Measurements from ENCODE around the gene LMAN2.

Gene LMAN2

DNA sequence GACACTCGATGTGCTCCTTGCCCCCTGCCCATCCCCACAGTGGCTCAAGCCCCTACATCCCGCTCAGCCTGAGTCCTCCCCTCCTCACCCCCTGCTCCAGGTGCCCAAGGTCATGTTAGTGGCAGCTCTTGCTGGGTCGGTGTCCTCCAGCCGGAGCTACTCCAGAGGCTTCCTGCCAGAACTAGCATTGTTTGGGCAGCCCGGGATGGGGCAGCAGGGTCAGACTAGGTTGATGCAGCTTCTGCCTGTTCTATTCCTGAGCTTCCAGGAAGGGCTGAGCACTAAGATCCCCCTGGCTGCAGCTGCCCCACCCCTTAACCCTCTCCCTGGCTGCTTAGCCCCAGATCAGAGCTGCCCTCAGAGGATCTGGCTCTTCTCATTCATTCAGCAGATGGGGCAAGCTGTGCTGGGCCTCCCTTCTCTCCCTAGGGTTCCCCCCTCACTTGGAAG lies 6.9 kb upstream of the LMAN2 start:
- Histone ChIP-seq H3K9ac (peak overlapping the region; percentile 82), H3K36me3 (no peaks in the 10 kb centered on the region), H3K27ac (peak overlapping the region; percentile 88), H3K4me2 (peak overlapping the region; percentile 99), H3K27me3 (no peaks in the 10 kb centered on the region), H3K9me3 (no peaks in the 10 kb centered on the region), H3K4me1 (peaks cover 84% of the 10 kb centered on the region), H4K20me1 (no peaks in the 10 kb centered on the region), H3K4me3 (peak overlapping the region; percentile 73)
- TF ChIP-seq Cebpa-rat (IDR thresholded peaks at IDR 0.05): no peak

DNA sequence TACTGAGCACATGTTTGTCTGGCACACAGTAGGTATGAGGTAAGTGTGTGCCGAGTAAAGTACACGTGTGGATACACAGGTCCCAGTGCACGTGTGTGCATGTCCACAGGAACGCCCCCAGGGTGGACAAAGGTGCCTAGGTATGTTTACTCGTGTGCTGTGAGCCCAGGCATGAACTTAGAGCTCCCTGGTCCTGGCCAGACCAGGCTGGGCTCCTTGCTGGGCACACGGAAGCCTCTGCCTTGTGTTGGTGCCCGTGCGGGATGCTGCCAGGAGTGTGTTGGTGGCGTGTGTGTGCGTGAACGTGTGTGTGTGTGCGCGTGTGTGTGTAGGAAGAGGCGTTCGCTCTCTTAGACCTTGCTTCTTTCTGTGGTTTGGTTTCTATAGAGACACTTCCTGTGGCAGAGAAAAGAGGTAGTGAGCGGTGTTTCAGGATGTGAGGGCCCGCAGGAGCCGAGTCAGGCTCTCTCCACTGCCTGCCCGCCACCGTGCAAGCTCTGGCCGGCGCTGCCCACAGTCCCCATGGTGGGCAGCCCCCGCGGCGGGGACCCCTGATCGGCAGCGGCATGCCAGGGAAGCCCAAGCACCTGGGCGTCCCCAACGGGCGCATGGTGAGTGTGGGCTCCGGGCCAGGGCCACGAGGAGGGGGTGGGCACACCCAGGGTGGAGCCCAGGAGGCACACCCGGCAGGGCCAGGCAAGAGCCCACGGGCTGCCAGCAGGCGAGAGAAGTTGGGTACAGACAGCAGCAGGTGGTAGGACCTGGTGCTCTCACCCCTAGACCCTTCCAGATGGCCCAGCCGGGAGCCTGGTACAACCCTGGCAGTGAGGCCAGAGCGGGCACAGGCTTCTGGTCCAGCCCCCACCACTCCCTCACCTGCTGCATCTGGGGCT lies 6.2 kb upstream of the LMAN2 start, which contains the start of gene RGS14:
Gene RGS14, plus strand, starts transcription at position 466 of the 893 bp plus-strand sequence. Its CDS starts 101 bp downstream, at position 567.
- Histone ChIP-seq H3K4me1 (peaks cover 77% of the 10 kb centered on the region), H4K20me1 (no peaks in the 10 kb centered on the region), H3K4me2 (peak within 1 kb of the TSS; percentile 99)

DNA sequence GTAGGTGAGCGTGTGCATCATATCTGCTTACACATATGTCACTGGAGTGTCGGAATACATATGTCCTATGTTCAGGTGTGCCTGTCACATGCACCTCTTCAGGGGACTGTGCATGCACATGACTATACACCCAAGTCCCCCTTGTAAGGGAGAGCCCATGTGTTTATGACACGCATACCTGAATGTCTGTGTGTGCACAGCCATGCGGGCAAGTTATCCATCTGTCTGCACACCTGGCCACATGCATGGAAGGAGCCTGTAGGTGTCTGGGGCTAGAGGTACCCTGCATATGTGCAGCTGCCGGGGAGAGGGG lies 5.6 kb upstream of the LMAN2 start:
- Histone ChIP-seq H3K4me3 (peak overlapping the region; percentile 73), H3K9me3 (no peaks in the 10 kb centered on the region), H3K4me1 (peaks cover 76% of the 10 kb centered on the region), H4K20me1 (no peaks in the 10 kb centered on the region), H3K9ac (peak overlapping the region; percentile 82), H3K4me2 (peak overlapping the region; percentile 99), H3K27me3 (no peaks in the 10 kb centered on the region), H3K27ac (peak overlapping the region; percentile 88), H3K36me3 (no peaks in the 10 kb centered on the region)
- TF ChIP-seq Cebpa-rat (IDR thresholded peaks at IDR 0.05): no peak

More for the DNA sequence above, 6.2 kb upstream of the LMAN2 start, which contains the start of gene RGS14:
- no peak for TF ChIP-seq Cebpa-rat (IDR thresholded peaks at IDR 0.05)
- no peaks in the 10 kb centered on the region for H3K36me3 ChIP-seq
- peak within 1 kb of the TSS; percentile 73 for H3K4me3 ChIP-seq
- no peaks in the 10 kb centered on the region for H3K27me3 ChIP-seq
- peak within 1 kb of the TSS; percentile 82 for H3K9ac ChIP-seq
- no peaks in the 10 kb centered on the region for H3K9me3 ChIP-seq
- peak within 1 kb of the TSS; percentile 88 for H3K27ac ChIP-seq

DNA sequence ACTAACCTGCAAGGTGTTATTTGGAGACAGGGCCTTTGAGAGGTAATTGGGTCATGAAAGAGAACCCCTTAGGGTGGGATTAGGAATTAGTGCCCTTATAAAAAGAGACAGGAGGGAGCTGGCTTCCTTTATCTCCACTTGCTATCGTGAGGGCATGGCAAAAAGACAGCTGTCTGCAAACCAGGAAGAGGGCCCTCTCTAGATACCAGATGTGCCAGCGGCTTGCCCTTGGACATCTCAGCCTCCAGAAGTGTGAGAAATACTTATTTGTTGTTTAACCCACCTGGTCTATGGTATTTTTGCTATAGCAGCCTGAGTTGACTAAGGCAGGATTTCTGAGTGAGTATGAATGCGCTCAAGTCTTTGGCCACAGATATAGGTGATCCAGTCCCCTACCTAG lies 5.3 kb upstream of the LMAN2 start:
- peak overlapping the region; percentile 99 for H3K4me2 ChIP-seq
- H3K4me1 ChIP-seq: peaks cover 75% of the 10 kb centered on the region
- no peaks in the 10 kb centered on the region for H4K20me1 ChIP-seq
- H3K9me3 ChIP-seq: no peaks in the 10 kb centered on the region
- H3K27ac ChIP-seq: peak overlapping the region; percentile 88
- 0 out of 2 replicates have a peak overlapping the region, but pooled peaks have one; percentile 7 for H3K9ac ChIP-seq
- peak overlapping the region; percentile 73; the same call in 1 of the 2 replicates for H3K4me3 ChIP-seq
- no peaks in the 10 kb centered on the region for H3K27me3 ChIP-seq
- H3K36me3 ChIP-seq: no peaks in the 10 kb centered on the region
- TF ChIP-seq Cebpa-rat (IDR thresholded peaks at IDR 0.05): no peak

DNA sequence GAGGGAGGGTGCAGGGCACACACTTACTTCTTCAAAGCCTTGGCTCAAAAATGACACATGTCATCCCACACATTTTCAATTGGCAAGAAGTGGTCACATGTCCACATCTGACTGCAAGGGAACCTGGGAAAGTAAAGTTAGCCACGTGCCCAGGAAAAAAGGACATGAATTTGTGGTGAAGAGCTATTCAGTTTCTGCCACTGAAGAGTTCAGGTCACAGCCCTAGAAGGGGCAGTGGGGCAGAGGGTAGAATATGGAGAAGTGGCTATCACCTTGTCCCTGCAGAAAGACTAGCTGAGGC lies 4.3 kb upstream of the LMAN2 start:
- Histone ChIP-seq H4K20me1 (peaks cover 4% of the 10 kb centered on the region; the same call in 1 of the 2 replicates), H3K27me3 (no peaks in the 10 kb centered on the region), H3K4me2 (peak overlapping the region; percentile 99), H3K27ac (peak overlapping the region; percentile 88; the same call in 1 of the 2 replicates), H3K36me3 (no peaks in the 10 kb centered on the region), H3K4me1 (peaks cover 66% of the 10 kb centered on the region), H3K9me3 (no peaks in the 10 kb centered on the region), H3K4me3 (no peak overlapping the region), H3K9ac (no peak overlapping the region)
- no peak for TF ChIP-seq Cebpa-rat (IDR thresholded peaks at IDR 0.05)

DNA sequence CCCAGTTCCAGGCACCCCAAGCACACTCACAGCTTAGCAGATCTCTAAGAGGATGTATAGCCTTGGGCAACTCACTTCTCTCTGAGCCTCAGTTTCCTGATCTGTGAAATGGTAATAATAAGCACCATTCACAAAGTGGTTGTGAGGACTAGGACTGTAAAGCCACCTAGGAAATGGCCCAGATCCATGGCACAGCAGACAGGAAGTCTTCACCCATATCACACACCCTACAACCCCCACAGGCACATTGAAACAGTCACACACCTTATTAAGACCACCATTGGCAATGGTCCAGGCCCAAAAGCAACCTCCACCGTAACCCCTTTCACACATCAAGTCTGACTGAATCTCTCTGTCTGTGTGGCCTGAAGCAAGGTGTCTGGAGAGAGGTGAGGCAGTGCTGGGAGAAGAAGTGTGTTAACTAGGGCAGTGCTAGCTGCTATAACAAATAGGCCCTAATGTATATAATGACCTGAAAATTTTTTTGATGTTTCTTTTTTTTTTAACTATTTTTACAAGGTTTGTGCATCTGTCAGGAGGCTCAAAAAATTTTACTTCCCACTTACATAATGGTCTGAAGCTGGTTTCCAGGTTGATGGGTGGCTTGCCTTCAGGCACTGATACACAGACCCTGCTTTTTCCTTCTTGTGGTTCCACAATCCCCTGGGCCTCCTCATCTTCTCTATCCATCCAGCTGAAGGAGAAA lies 3.8 kb upstream of the LMAN2 start:
- no peaks in the 10 kb centered on the region for H3K36me3 ChIP-seq
- no peak overlapping the region for H3K27ac ChIP-seq
- H3K27me3 ChIP-seq: no peaks in the 10 kb centered on the region
- H3K4me3 ChIP-seq: no peak overlapping the region
- H4K20me1 ChIP-seq: peaks cover 9% of the 10 kb centered on the region
- peak overlapping the region; percentile 99 for H3K4me2 ChIP-seq
- TF ChIP-seq Cebpa-rat (IDR thresholded peaks at IDR 0.05): no peak
- H3K9me3 ChIP-seq: no peaks in the 10 kb centered on the region
- no peak overlapping the region for H3K9ac ChIP-seq
- H3K4me1 ChIP-seq: peaks cover 69% of the 10 kb centered on the region

DNA sequence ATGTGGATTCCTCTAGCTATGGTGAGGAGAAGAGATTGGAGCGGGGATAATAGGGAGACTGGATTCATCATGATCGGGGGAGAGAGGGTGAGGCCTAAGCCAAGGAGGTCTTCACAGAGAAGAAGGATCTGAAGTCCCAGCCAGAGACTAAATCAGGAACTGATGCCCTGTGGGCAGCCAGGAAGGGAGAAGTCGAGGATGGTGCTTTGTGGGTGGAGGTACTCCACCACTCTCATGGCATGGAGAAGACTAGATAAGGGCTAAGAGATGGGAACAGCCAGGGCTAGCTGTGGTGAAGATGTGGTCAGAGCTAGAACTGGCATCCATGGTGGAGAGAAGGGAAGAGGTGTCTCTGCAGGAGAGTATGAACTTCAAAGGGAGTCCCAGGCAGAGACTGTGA lies 3.2 kb upstream of the LMAN2 start:
- Histone ChIP-seq H3K27ac (no peak overlapping the region), H3K36me3 (peaks cover 5% of the 10 kb centered on the region; the same call in 1 of the 2 replicates), H3K4me2 (peak overlapping the region; percentile 99; the same call in 1 of the 2 replicates), H3K4me3 (no peak overlapping the region), H4K20me1 (peaks cover 15% of the 10 kb centered on the region), H3K9me3 (no peaks in the 10 kb centered on the region), H3K9ac (no peak overlapping the region), H3K4me1 (peaks cover 69% of the 10 kb centered on the region), H3K27me3 (no peaks in the 10 kb centered on the region)
- TF ChIP-seq Cebpa-rat (IDR thresholded peaks at IDR 0.05): no peak

DNA sequence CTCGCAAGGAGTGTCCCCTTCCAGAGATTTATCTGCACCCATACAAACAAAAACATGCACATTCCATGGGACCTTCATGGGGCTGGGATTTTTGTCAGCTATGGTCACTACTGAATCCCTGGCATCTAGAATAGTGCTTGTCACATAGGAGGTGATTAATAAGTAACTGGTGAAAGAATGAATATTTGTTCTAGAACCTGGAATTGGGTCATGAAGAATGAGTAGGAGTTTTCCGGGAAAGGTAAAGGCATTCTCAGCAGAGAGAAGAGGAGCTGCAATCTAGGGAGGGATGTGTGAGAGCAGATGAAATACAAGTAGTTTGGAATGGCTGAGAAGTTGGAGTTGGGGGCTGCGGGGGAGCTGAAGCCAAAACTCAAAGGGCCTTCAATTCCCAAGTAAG lies 2.8 kb upstream of the LMAN2 start:
- peaks cover 69% of the 10 kb centered on the region for H3K4me1 ChIP-seq
- H3K27ac ChIP-seq: no peak overlapping the region
- no peak overlapping the region for H3K9ac ChIP-seq
- no peaks in the 10 kb centered on the region for H3K9me3 ChIP-seq
- TF ChIP-seq Cebpa-rat (IDR thresholded peaks at IDR 0.05): no peak
- H3K4me3 ChIP-seq: no peak overlapping the region
- no peak overlapping the region for H3K4me2 ChIP-seq
- H3K27me3 ChIP-seq: no peaks in the 10 kb centered on the region
- peaks cover 19% of the 10 kb centered on the region for H4K20me1 ChIP-seq
- peaks cover 9% of the 10 kb centered on the region for H3K36me3 ChIP-seq

DNA sequence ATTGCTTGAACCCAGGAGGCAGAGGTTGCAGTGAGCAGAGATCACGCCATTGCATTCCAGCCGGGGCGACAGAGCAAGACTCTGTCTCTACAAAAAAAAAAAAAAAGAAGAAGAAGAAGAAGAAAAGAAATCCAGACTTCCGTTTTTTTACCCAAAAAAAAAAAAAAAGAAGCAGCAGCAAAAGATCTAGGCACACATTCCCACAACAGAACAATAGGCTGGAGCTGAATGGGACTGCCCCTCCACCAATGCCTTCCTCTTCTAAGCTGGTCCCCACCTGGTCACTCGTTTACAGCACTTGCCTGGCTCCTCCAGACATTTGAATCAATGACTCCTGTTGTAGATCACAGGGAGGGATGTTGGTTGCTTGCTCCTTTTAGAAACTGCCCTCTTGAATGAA lies 1.6 kb upstream of the LMAN2 start:
- no peak for TF ChIP-seq Cebpa-rat (IDR thresholded peaks at IDR 0.05)
- no peak overlapping the region for H3K4me3 ChIP-seq
- no peaks in the 10 kb centered on the region for H3K9me3 ChIP-seq
- H3K27ac ChIP-seq: no peak overlapping the region
- peaks cover 15% of the 10 kb centered on the region for H3K36me3 ChIP-seq
- H3K4me2 ChIP-seq: no peak overlapping the region
- peaks cover 69% of the 10 kb centered on the region for H3K4me1 ChIP-seq
- no peak overlapping the region for H3K9ac ChIP-seq
- no peaks in the 10 kb centered on the region for H3K27me3 ChIP-seq
- H4K20me1 ChIP-seq: peaks cover 31% of the 10 kb centered on the region
